Measurements from ENCODE around the gene KIAA1217.

GRCh38 chr10:24231200-24231599, 22.3 kb downstream of the KIAA1217 start:
- TF ChIP-seq CTCF (IDR thresholded peaks at IDR 0.05) (no peak), POLR2AphosphoS5 (IDR thresholded peaks at IDR 0.05; ENCODE audit: low read depth, low read length) (no peak), RAD21 (IDR thresholded peaks at IDR 0.05; ENCODE audit: low read length) (no peak), MXI1 (IDR thresholded peaks at IDR 0.05; ENCODE audit: low read depth, low read length) (no peak), EP300 (IDR thresholded peaks at IDR 0.05; ENCODE audit: borderline replicate concordance in 1 of 2, low read depth in 1 of 2, low read length in 1 of 2) (no peak), SIN3A (IDR thresholded peaks at IDR 0.05; ENCODE audit: borderline replicate concordance, low read depth, low read length) (no peak), TAF1 (IDR thresholded peaks at IDR 0.05; ENCODE audit: borderline replicate concordance, low read depth, low read length) (no peak), EZH2phosphoT487 (IDR thresholded peaks at IDR 0.05; ENCODE audit: borderline replicate concordance, low read depth) (no peak), SMC3 (IDR thresholded peaks at IDR 0.05; ENCODE audit: low read depth, low read length) (no peak)
- TF ChIP-seq, protein P1, sequence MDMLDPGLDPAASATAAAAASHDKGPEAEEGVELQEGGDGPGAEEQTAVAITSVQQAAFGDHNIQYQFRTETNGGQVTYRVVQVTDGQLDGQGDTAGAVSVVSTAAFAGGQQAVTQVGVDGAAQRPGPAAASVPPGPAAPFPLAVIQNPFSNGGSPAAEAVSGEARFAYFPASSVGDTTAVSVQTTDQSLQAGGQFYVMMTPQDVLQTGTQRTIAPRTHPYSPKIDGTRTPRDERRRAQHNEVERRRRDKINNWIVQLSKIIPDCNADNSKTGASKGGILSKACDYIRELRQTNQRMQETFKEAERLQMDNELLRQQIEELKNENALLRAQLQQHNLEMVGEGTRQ (IDR thresholded peaks at IDR 0.05; ENCODE audit: borderline replicate concordance, low read depth, low read length): no peak
- TF ChIP-seq, protein P2, sequence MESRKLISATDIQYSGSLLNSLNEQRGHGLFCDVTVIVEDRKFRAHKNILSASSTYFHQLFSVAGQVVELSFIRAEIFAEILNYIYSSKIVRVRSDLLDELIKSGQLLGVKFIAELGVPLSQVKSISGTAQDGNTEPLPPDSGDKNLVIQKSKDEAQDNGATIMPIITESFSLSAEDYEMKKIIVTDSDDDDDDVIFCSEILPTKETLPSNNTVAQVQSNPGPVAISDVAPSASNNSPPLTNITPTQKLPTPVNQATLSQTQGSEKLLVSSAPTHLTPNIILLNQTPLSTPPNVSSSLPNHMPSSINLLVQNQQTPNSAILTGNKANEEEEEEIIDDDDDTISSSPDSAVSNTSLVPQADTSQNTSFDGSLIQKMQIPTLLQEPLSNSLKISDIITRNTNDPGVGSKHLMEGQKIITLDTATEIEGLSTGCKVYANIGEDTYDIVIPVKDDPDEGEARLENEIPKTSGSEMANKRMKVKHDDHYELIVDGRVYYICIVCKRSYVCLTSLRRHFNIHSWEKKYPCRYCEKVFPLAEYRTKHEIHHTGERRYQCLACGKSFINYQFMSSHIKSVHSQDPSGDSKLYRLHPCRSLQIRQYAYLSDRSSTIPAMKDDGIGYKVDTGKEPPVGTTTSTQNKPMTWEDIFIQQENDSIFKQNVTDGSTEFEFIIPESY (IDR thresholded peaks at IDR 0.05; ENCODE audit: borderline replicate concordance, low read depth): no peak
